HG03575 (cell line): ENCODE results near the gene ADAMTS9.

Experiments used
- ATAC-seq: cut with Tn5 transposase; IDR thresholded peaks from one replicate; pipeline ENCODE4 v1.9.1; 2021; ENCODE audit not compliant: unreplicated experiment, insufficient number of reproducible peaks, low FRiP score; ENCODE audit errors: extremely low read depth

Gene ADAMTS9

DNA sequence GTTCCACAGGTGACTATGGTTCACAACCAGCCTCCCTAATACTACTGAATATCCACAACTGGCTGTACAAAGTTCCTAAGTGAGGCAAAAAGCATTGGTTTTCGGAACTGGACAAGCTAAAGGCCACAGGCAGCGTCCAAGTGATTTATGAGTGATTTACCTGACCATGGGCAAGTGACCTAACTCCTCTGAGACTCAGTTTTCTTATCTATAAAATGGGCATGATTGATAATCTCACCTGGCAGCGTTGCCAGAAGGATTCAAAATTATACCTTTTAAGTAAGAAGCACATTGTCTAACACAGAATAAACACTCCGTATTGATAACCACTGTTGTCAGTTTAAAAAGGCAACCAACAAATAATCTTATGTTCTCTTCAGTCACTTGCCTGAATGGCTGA lies 29.8 kb downstream of the ADAMTS9 start:
- no peak for ATAC-seq

GRCh38 chr3:64656544-64656943 lies 31.3 kb downstream of the ADAMTS9 start:
- ATAC-seq: no peak

- no peak for ATAC-seq
These were observed 32.6 kb downstream of the ADAMTS9 start for GRCh38 chr3:64655160-64655559.

GRCh38 chr3:64654013-64654412 lies 33.8 kb downstream of the ADAMTS9 start:
- no peak for ATAC-seq

DNA sequence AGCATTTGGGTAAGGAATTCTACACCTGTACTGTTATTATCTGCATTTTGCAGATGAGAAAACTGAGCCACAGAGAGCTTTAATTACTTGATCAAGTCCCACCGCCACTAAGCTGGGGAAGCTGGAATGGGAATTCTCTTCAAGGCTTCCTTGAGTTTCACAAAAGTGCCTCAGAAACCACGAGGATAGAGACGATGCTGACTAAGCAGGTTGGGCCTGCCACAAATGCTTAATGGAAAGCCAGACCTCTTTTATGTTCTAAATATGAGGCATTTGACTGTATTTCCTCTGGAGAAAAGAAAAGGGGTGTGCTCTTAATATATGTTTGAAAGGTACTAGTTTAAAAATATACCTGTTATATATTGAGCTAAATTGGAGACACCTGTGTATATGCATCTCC lies 34.7 kb downstream of the ADAMTS9 start:
- no peak for ATAC-seq

GRCh38 chr3:64651741-64652241 lies 36.0 kb downstream of the ADAMTS9 start:
- ATAC-seq: no peak

GRCh38 chr3:64651303-64651702 lies 36.5 kb downstream of the ADAMTS9 start:
- ATAC-seq: no peak

- ATAC-seq: no peak
These were observed 37.1 kb downstream of the ADAMTS9 start for GRCh38 chr3:64650715-64651114.

DNA sequence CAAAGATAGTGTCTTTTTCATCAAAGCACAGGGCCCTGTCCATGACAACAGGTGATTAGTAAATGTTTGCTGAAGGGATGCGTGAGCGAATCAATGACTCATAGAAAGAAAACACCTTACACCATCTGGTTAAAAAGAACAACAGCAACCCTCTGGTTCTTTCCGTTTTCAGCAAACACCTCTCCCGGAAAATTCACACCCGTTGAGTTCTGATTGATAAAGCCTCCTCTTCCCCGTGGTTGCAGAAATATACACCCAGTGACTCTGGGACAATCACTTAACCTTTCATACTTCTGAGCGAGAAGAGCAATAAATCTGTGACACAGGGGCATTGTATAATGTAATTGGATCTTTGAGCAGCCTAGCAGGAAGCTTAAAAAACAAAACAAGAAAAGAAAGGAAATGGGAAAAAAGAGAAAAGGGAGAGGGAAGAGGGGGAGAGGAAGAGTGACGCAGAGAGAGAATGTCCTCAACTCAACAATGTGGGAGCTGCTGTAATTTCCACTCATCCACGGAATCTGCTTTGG lies 37.6 kb downstream of the ADAMTS9 start:
- no peak for ATAC-seq

DNA sequence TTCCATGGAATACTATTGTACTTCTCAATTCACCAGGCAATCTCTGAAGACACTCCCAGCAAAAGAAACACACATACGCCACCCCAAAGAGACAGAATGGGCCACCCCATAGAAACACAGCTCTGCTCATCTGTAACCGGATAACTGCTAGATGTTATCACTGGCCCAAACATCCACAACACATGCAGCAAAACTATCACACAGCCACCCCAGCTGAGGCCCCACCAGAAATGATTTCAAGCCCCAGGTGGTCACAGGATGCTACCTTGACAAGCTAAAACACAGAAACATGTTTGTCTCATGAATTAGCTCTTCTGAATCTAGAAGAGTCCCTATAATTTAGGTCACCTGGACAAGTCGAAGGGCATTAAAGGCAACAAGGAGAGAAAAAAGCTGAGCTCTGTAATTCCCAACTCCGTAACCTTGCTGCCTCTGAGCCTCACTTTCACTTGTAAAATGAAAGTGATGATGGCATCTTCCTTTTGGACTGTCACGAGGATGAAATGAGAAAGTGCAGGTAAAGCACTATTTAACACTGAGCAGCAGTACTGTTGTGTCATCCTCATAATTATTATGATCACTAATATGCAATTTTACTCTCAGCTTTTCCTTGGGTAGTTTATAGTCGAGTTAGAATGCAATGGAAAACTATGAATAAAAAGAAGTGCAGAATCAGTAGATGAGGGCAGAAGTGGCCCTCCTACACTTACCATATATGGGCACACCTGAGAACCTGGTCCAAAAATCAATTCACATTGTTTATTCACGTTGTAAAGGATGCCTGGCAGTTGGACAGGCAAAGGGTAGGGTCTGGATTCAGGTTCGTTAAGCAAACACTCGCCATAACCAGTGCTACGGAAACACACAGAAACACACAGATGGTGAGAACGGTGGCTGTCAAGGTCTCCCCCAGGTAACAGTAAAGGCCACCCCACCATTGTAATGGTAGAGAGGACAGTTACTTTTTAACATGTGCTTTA lies 38.6 kb downstream of the ADAMTS9 start:
- ATAC-seq: no peak

GRCh38 chr3:64647825-64648224 lies 40.0 kb downstream of the ADAMTS9 start:
- ATAC-seq: no peak

DNA sequence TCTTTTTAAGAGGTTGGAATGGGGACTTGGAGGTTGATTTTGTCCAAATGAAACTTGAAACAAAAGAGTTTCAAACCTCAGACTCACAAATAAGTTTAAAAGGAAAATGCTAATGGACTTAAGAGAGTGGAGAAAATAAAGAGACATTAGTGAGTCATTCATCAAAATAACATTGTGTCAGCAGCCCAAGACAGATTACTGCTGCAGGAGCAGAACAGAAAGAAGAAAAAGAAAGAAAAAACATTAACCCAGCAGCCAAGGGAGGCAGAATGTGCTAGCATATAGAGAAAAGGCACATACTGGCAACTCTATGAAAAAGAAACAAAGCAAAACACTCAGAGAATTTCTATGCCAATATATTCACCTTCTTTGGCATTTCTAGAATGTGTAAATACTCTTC lies 42.6 kb downstream of the ADAMTS9 start:
- ATAC-seq: no peak

DNA sequence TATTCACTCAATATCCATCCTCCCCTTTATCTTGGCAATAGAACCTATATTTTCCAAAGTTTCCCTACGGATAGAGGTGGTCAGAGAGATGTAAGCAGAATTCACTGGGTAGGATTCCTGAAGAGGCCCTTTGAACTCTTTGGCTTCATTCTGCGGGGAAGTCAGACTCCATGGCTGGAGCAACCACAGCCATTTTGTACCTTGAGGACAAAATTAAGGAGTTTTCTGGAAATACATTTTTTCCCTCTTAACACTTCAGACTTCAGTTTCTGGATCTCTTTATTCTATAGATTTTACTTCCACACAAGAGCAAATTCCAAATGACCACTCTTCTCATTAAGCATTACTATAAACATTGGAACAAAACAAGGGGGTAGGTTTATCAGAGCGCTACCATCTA lies 43.3 kb downstream of the ADAMTS9 start:
- ATAC-seq: no peak

GRCh38 chr3:64642327-64643151 lies 45.3 kb downstream of the ADAMTS9 start:
- no peak for ATAC-seq

DNA sequence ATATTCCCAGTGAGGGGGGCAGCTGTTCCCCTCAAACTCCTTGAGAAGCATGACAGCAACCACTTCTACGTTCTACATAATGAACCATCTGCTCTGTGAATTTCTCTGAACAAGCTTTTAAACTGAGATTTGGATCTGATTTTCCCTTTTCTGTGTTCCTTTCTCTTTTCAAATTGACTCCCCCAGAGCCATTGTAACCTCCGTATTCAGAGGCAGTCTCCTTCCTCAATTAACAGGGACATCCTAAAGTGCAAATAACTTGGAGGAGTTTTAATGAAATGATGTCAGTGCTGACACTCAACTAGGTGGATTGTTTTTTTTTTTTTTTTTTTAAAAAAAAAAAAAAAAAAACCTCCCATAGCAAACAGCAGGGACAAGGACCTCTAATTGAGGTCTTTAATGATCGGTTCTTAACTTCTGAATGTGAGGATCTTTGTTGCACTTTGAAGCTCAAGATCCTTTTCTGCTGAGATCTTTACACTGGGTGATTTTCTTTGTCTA lies 48.8 kb downstream of the ADAMTS9 start:
- no peak for ATAC-seq

DNA sequence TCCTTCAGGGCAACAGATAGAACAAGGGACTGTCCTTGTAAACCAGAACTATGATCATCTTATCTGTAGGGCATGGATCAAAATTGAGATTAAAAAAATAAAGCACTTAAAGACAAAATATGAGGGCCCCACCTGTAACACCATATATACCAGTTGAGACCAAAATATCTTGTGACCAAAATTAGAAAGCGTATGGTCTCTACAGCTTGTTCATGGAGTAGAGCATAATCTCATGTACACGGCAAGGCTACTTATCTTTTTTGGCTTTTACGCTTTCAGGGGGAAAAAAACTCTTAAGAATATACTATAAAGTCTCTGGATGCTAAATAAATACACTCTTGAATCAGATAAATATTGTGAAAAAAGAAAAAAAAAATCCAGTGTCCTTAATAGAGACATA lies 49.3 kb downstream of the ADAMTS9 start:
- ATAC-seq: no peak

GRCh38 chr3:64634417-64634816 lies 53.4 kb downstream of the ADAMTS9 start:
- ATAC-seq: no peak

GRCh38 chr3:64631951-64632350 lies 55.8 kb downstream of the ADAMTS9 start:
- no peak for ATAC-seq
